ENCODE results near the gene MFSD1.

MFSD1 gene

DNA sequence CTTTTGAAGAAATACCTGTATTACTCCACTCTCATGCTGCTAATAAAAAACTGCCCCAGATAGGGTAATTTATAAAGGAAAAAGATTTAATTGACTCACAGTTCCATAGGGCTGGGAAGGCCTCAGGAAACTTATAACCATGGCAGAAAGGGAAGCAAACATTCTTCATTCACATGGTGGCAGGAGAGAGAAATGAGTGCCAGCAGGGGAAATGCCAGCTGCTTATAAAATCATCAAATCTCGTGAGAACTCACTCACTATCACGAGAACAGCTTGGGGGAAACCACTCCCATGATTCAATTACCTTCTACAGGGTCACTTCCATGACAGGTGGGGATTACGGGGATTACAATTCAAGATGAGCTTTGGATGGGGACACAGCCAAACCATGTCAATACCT lies 18.7 kb downstream of the MFSD1 start:
- no peak for DNase-seq

DNA sequence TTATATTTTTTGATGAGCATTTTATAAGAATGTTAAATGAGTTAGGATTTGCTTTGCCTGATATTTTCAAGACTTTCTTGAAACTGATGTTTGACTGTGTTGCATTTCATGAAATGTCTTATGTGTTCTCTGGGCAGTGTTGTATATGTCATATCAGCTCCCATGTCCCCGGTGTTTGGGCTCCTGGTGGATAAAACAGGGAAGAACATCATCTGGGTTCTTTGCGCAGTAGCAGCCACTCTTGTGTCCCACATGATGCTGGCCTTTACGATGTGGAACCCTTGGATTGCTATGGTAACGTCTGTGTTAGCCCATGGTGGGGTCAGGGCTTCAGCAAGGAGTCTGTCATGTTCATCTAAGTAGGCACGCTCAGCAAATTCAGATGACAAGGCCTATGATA lies 20.0 kb downstream of the MFSD1 start:
- DNase-seq = no peak

DNA sequence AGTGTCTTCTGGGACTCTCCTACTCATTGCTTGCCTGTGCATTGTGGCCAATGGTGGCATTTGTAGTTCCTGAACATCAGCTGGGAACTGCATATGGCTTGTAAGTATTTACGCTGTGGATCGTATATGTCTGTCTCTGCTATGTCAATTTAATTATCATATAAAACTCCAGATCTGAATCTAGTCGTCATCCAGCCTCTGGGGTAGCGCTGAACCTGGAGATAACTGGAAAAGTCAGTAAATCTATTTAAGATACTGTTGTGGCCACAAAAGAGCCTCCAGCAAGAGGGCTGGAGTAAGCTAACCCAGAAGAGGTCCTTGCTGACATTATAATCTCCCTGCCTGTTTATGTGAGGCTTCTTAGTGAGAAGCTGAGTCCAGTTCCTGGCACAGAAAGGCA lies 21.6 kb downstream of the MFSD1 start:
- DNase-seq = no peak

DNA sequence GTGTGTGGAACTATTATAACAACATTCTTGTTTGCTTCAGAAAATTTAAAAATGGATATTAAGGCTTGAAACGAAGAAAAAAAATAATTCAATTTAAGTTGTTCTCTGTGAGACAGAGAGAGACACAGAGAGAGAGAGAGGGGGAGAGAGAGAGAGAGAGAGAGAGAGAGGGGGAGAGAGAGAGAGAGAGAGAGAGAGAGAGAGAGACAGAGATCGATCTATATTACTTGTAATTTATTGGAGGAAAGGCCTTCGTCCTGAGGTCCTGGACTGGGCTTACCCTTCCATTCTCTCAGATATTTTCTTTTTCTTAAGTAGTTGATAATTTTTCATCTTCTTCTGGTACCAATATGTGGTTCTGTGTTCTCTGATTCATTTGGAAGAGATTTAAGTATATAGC lies 25.9 kb downstream of the MFSD1 start:
- DNase-seq = no peak

DNA sequence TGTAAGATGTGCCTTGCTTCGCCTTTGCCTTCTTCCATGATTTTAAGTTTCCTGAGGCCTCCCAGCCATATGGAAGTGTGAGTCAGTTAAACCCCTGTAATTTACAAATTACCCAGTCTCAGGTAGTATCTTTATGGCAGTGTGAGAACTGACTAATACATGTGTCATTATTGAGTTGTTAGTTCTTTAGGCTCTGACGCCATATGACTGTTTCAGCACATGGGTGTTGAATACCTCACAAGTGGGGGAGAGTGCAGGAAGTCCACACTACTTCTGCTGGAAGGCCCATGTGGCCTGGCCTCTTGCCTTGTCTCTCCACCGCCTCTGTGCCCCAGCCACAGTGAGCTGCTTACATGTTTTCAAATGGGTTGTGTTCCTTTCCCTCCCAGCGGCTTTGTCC lies 28.5 kb downstream of the MFSD1 start:
- no peak for DNase-seq

DNA sequence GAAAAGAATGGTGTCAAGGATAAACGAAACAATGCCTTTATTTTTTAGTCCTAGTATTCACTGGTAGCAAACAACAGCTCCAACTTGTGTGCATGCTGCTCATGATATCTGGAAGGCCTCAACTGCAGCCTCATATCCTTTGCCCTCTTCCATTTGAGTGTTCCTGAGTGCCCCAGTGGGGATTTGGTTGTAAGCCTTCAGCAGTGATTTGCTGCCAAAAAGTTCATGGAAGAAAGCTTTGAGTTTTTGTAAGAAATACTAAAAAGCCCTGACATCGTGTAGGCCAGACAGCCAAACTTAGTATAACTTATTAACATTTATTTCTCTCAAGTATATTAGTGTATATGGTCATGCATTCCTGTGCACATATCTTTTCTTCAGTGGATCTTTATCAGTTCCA lies 30.0 kb downstream of the MFSD1 start:
- DNase-seq = no peak

DNA sequence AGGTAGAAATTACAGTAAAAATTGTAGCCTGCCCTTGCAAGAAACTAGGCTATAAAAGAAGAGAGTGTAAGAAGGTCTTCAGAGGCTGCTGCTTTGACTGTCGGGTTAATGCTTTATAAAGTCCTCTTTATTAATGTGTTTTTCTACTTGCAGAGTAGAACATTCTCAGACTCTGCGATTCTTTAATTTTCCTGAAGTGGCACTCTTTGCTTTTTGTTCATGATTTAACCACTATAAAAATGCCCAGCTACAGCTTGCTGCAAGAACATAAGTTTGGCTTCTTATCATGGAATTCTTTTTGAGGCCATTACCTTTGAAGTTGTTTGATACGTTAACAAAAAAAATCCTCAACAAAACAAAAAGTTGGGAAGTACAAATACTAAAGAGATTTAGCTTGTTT lies 33.8 kb downstream of the MFSD1 start:
- no peak for DNase-seq

DNA sequence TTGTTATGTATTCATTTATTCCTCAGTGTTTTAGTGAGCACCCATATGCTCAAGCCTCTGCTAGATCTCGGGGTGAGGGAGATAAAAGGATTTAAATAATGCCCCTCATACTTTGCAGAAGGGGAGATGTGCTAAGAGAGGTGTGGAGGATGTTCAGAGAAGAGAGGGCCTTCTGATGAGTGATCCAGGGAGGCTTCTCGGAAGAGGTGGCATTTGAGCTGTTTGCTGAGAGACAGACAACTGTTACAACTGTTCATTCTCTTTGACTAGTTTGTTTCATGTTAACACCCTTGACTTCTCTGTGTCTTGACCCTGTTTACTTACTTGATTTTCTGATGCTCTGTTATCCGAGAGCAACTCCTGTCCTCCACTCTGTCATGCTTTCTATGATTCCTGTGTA lies 34.5 kb downstream of the MFSD1 start:
- DNase-seq = no peak

DNA sequence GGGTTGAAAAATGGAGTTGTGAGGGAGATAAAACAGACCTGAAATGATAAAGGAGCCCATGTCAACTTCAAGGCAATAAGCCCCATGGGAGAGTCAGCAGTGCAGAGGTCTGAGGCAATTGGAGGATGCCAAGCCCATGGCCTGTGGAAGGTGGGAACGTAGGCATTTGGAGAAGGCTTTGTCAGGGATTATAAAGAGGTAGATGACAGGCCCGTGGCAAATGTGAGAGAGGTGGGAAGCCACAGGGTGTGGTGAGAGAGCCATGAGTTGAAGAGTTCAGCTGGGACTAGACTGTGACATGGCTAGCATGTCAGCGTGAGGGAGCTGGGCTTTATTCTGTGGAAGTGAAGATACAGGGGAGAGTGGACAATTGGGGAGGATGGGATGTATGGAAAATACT lies 35.4 kb downstream of the MFSD1 start:
- no peak for DNase-seq

DNA sequence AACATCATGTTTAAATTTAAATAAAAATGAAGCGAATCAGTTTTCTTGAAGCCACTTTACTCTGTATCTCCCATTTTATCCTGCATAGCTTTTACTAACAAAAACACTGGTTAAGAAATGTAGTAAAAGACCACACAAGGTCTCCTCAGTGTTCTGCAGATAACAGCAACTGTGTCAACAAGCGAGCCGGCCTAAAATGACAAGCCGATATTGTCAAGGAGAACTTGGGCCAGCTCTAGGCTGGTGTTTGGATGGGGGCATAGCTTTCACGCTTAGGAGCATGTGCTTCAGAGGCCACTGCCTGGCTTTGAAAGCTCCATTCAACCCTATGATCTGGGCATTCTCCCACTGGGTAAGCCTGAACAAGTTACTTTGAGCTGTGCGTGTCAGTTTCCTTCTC lies 38.1 kb downstream of the MFSD1 start:
- DNase-seq = no peak

DNA sequence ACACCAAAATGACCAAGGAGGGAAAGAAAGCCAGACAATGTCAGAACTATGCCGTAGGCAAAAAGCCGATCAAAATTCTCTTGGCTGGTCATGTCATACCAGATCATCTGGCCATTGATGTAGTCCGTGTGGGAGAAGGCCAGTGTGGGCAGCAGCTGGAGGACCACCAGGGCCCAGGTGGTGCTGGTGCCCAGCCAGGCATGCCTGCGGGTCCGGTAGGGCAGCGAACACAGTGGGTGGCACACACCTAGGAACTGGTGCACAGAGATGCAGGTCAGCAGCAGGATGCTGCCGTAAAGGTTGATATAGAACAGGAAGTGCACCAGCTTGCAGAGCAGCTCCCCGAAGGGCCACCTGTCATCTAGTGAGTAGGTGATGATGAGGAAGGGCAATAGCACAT lies 39.5 kb downstream of the MFSD1 start:
- no peak for DNase-seq

DNA sequence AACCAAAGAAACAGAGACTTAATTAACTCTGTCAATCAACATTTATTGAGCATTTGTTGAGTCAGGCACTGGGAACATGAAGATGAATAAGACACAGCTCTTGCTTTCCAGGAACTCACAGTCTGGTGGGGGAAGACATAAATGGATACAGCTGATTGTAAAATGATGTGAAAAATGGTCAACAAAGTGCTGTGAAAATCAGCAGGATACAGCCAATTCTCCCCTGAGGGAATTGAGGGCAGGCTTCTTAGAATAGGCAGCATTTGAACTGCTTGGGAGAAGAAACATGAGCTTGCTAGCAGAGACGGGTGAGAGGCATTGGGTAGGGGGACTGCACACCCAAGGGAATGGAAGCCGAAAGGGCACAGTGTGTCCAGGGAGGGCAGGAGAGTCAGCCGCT lies 41.1 kb downstream of the MFSD1 start:
- no peak for DNase-seq

DNA sequence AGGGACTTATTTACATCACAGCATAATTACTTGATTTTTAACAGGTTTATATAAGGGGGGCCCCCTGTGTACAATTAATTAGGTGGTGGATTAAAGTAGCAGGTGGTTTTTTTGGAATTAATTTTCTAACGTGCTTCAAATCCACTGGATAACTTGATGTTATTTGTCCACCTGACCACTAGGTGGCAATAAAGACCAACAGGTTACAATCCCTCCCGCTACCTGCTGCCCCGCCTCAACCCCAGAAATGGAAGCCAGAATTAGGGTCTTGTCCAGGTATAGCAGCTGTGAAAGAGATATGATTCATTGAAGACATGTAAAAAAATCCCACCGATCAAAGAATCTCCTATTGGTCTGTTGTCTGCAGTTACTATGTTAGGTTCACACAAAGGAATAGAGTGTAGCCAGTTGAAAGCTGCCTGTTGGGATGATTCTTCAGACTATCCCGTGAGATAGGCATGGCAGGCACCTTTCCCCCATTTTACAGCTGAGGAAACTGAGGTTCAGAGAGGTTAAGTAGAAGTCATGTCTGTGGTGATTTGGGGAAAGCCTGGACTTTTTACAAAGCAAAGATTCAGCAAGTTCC lies 44.0 kb downstream of the MFSD1 start:
- peak; percentile 71 for DNase-seq

DNA sequence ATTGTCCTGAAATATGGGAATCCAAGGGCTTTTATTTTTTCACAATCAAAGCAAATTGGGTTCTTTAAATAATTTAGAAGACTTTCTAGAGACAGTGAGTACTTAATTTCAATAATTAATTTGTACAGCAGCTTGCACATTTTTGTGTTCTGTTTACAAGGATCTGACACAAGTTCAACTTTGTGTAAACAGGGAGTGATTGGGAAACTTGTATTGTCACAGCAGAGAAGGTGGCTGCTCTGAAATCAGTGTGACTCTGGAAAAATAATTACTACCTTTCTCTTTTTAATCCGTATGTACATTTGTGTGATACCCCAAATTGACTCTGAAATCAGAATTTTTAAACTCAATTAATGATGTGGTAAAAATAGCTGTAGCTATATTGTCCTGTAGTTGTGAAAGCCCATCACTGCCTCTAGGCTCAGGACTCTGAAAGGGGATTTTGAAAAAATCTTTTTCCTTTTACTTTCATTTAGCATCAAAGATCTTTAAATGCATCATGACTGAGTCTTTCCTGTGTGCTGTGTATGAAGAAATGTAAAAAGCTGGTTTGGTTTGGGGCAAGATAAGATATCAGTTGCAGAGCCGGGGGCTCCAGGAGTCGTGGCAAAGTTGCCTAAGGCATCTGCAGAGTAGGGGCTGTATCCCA lies 45.1 kb downstream of the MFSD1 start:
- no peak for DNase-seq

DNA sequence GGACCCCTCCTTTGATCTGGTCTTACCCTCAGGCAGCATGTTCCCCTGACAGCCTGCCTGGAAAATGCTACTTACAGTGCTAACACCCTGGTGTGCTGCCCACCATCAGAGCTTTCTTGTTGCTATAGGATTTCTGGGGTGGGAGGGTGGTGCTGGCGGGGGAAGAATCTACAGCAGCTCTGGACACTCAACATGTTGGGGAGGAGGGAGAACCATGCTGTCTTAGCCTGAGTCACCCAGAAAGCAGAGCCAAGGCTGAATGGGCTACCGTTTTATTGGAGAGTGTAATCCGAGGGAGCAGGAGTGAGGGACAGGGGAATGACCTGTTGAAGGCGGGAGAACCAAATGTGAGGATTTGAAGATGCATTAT lies 45.6 kb downstream of the MFSD1 start:
- DNase-seq = no peak

DNA sequence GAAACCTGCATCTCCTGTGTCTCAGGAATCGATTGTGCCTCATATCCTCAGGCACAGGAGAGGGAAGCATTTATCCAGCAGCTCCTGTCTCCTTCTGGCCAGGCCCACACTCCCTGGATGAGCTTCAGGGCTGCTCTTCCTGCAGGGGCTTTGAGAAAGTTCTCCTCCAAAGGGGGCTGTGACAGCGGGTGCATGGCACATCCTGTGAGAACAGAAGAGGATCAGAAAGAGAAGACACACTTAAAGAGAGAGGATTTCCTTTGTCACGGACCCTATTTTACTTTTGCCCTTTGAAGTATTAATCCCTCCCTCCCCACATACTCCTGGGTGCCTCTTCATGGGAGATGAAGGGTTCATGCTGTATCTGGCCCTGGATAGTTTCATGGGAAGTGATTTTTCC lies 46.0 kb downstream of the MFSD1 start:
- DNase-seq = no peak

DNA sequence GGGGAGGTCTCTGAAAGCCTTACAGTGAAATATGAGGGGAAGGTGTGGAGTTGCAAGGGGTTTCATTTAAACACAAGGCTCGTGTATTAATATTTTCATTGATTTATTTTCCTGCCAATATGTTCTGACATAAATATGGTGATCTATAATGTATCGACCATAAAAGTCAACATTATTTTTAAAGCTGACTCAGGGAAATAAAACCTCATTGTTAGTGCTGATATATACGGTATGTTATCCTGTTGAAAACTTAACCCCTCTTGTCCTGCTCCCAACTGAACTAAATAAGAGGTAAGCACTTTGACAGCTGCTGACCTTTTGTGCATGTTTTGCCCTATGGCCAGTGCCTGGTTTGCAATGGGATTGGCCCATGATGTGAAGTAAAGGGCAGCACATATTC lies 47.9 kb downstream of the MFSD1 start:
- no peak for DNase-seq

DNA sequence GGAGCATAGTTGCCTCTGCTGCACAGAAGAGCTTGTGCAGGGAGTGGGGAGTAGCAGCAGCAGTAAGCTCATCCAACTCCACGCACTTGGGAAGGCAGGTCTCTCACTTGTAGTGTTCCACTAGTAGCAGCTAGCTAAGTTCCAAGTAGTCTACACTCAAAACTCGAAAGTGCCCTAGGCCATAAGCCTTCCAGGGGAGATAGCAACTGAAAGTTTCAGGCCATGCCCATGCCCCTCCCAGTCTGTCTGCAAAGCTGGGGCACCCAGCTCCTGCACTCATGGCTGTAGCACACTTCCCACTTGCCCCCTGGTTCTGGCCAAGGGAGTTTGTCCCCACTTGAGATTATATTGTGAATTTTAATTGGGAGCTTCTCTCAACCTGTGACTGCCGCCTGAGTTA lies 57.5 kb downstream of the MFSD1 start:
- no peak for DNase-seq

DNA sequence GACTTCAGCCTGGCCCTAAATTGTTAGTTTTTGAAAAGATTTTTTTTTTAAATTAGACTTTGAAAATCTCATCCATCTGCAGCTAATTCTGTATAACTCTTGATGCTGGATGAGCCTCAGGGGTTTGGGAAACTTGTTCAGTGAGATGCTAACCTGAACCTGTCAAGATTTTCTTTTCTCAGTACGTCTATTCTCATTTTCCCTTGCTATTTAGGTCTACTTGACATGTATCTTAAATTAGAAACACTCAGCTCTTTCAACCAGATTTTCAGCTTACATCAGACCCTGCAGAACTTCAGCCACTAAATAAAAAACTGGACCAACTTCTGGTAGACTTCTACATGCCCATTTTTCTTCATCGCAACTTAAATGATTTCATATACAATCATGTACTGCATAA lies 61.4 kb downstream of the MFSD1 start:
- no peak for DNase-seq

DNA sequence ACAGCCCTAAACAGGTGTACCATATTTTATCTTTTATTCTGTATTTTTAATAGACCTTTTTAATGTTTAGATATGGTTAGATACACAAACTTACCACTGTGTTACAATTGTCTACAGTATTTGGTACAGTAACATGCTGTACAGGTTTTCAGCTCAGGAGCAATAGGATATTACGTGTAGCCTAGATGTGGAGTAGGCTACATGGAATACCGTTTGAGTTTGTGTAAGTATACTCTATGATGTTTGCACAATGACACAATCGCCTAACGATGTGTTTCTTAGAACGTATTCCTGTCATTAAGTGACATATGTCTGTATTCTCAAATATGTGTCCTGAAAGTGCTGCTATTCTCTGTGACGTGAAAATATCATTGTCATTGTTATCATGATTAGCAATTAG lies 62.6 kb downstream of the MFSD1 start:
- DNase-seq = no peak

DNA sequence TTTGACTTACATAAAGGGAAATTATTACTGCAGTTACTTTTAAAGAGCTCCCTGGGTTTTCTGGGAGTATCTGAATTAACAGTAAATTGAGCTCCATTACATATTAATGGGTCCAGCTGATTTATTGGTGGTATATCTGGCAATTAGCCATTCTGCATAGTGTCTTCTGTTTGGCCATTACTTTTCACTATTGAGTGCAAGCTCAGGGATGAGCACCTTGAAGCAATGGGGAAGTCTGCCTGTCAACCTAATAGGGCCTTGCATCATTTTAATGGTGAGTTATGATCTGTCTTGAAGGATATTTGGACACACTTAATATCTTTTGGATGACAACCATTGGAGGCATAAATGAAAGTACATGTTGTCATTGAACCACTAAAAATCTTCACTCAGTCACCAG lies 73.8 kb downstream of the MFSD1 start:
- no peak for DNase-seq

Data from RPMI8226 (cell line).